ENCODE results near the gene EEF1AKMT3. TPM values are rescaled to one million over a fixed set of nuclear protein-coding genes. Genes with fewer than 3 reads are reported as not detected.

EEF1AKMT3 gene
- total RNA-seq, 1 donor from 2014 or later, result 3.3 TPM

DNA sequence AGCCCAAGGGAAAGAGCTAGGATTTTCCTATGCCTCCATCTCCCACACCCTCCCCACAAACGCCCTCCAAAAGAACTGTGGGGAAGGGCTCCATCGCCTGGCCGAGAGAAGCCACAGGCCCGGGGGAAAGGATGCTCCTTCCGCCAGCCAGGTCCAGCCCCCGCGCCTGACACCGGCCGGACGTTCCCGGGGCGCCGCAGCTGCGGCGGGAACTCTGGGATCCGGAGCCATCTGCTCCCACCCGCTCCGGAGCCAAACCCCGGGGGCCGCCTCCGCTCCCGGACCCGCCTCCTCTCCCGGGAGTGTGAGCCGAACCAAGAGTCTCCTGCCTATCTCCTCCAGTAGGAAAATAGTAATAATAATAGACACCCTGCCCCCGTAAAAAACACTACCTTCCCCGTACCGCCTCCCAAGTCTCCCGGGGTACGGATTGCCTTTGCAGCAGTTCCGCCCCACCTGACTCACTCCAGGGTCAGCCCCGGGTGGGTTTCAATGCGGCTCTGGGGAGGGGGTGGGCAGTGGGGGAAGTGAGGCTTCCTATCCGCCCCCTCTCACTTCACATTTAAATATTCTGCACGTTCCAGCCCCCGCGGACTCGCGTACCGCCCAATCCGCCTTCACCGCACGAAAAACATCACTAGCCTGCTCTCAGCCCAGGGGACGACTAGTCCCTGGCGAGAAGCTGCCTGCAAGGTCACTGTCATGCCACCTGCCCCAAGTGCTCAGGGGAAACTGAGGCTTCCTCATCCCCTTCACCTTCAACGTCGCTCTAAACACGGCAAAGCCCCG, 36.3 kb upstream of the EEF1AKMT3 start:
- no peak for TF ChIP-seq CTCF (IDR thresholded peaks at IDR 0.05; ENCODE audit: partially characterized antibody, unreplicated experiment)
- Mint-ChIP-seq H3K27ac (ENCODE audit: unreplicated experiment) (peak overlapping the region; percentile 73), H3K4me3 (ENCODE audit: unreplicated experiment) (peak overlapping the region; percentile 94), H3K36me3 (ENCODE audit: unreplicated experiment) (peaks cover 15% of the 10 kb centered on the region), H3K9me3 (ENCODE audit: unreplicated experiment) (peaks cover 11% of the 10 kb centered on the region), H3K27me3 (ENCODE audit: unreplicated experiment) (peaks cover 29% of the 10 kb centered on the region), H3K4me1 (ENCODE audit: low read depth, unreplicated experiment) (peaks cover 25% of the 10 kb centered on the region)
- peak; percentile 81 for DNase-seq

- Mint-ChIP-seq H3K4me3 (ENCODE audit: unreplicated experiment) (peak overlapping the region; percentile 94), H3K27me3 (ENCODE audit: unreplicated experiment) (peaks cover 29% of the 10 kb centered on the region), H3K9me3 (ENCODE audit: unreplicated experiment) (peaks cover 11% of the 10 kb centered on the region), H3K36me3 (ENCODE audit: unreplicated experiment) (peaks cover 10% of the 10 kb centered on the region), H3K27ac (ENCODE audit: unreplicated experiment) (peak overlapping the region; percentile 73), H3K4me1 (ENCODE audit: low read depth, unreplicated experiment) (peaks cover 25% of the 10 kb centered on the region)
- DNase-seq, result no peak
- TF ChIP-seq CTCF (IDR thresholded peaks at IDR 0.05; ENCODE audit: partially characterized antibody, unreplicated experiment), result no peak
Measured at GRCh38 chr12:57736741-57737466, 35.5 kb upstream of the EEF1AKMT3 start.

- no peak for TF ChIP-seq CTCF (IDR thresholded peaks at IDR 0.05; ENCODE audit: partially characterized antibody, unreplicated experiment)
- H3K4me1 Mint-ChIP-seq (ENCODE audit: low read depth, unreplicated experiment), result peaks cover 25% of the 10 kb centered on the region
- peak; percentile 71 for DNase-seq
- H3K27ac Mint-ChIP-seq (ENCODE audit: unreplicated experiment), result no peak overlapping the region
- no peak overlapping the region for H3K4me3 Mint-ChIP-seq (ENCODE audit: unreplicated experiment)
- peaks cover 11% of the 10 kb centered on the region for H3K9me3 Mint-ChIP-seq (ENCODE audit: unreplicated experiment)
- peaks cover 29% of the 10 kb centered on the region for H3K27me3 Mint-ChIP-seq (ENCODE audit: unreplicated experiment)
- H3K36me3 Mint-ChIP-seq (ENCODE audit: unreplicated experiment), result peaks cover 10% of the 10 kb centered on the region
Measured at GRCh38 chr12:57737467-57738460, 34.6 kb upstream of the EEF1AKMT3 start.

- H3K4me1 Mint-ChIP-seq (ENCODE audit: low read depth, unreplicated experiment), result peaks cover 25% of the 10 kb centered on the region
- peaks cover 11% of the 10 kb centered on the region for H3K9me3 Mint-ChIP-seq (ENCODE audit: unreplicated experiment)
- H3K4me3 Mint-ChIP-seq (ENCODE audit: unreplicated experiment), result peak within 1 kb of the TSS; percentile 85
- no peak for TF ChIP-seq CTCF (IDR thresholded peaks at IDR 0.05; ENCODE audit: partially characterized antibody, unreplicated experiment)
- DNase-seq, result peak; percentile 75
- peaks cover 10% of the 10 kb centered on the region for H3K36me3 Mint-ChIP-seq (ENCODE audit: unreplicated experiment)
- peaks cover 29% of the 10 kb centered on the region for H3K27me3 Mint-ChIP-seq (ENCODE audit: unreplicated experiment)
- peak within 1 kb of the TSS; percentile 38 for H3K27ac Mint-ChIP-seq (ENCODE audit: unreplicated experiment)
Measured at GRCh38 chr12:57738661-57739237, 33.7 kb upstream of the EEF1AKMT3 start, which contains the start of gene AGAP2. TSS of gene AGAP2 (minus strand) at chr12:57738742. CDS start at chr12:57738246, 496 bp downstream.

All from glutamatergic neuron (in vitro differentiated cells).